Cardiac fibroblast (primary cell): ENCODE results near the gene SLC17A5.
"Not testable (repeated sequence)": the region's sequence is repeated elsewhere in the genome, so short reads cannot be mapped to it uniquely, and the experiment has no call there.

Source experiments
- DNase-seq, 2 donors: peaks; one replicate each; pipeline versions ENCODE4 v3.0.0 to v3.0.0-alpha.2; 2010; ENCODE audit warnings: low read depth in 2 of 2
- H3K4me3 ChIP-seq, 2 donors: replicated peaks in 1 of 2; 1 replicate in 1 of 2; 2 replicates in 1 of 2; pipeline ENCODE4 v1.5.1; 2011; ENCODE audit warnings: low read depth in 2 of 2, low read length in 2 of 2, mild to moderate bottlenecking in 2 of 2, moderate library complexity in 1 of 2
- TF ChIP-seq, protein P1 (sequence below): IDR thresholded peaks from one replicate; pipeline ENCODE4 v1.5.1; 2011; ENCODE audit warnings: low read depth, mild to moderate bottlenecking, low read length, inconsistent platforms

The SLC17A5 gene

DNA sequence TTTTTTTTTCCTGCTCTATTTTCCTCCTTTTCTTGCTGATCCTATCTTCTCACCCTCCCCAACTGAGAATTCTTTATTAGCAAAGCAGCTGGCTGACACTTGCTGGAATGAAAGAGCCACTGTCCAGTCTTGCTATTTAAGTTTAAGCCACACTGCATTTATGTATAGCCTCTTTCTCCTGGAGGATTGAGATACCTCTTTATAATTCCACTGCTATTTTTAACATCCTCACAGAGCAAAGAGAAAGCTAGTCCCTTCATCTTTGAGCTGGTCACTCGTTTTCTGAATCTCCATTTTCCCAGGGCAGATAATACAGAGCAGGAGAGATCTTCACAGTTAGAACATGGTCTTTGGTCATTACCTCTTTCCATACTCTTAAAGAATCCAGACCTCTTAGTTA lies 97.0 kb downstream of the SLC17A5 start:
- TF ChIP-seq, protein P1, sequence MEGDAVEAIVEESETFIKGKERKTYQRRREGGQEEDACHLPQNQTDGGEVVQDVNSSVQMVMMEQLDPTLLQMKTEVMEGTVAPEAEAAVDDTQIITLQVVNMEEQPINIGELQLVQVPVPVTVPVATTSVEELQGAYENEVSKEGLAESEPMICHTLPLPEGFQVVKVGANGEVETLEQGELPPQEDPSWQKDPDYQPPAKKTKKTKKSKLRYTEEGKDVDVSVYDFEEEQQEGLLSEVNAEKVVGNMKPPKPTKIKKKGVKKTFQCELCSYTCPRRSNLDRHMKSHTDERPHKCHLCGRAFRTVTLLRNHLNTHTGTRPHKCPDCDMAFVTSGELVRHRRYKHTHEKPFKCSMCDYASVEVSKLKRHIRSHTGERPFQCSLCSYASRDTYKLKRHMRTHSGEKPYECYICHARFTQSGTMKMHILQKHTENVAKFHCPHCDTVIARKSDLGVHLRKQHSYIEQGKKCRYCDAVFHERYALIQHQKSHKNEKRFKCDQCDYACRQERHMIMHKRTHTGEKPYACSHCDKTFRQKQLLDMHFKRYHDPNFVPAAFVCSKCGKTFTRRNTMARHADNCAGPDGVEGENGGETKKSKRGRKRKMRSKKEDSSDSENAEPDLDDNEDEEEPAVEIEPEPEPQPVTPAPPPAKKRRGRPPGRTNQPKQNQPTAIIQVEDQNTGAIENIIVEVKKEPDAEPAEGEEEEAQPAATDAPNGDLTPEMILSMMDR: no peak
- no peak for DNase-seq
- H3K4me3 ChIP-seq: no peak overlapping the region

DNA sequence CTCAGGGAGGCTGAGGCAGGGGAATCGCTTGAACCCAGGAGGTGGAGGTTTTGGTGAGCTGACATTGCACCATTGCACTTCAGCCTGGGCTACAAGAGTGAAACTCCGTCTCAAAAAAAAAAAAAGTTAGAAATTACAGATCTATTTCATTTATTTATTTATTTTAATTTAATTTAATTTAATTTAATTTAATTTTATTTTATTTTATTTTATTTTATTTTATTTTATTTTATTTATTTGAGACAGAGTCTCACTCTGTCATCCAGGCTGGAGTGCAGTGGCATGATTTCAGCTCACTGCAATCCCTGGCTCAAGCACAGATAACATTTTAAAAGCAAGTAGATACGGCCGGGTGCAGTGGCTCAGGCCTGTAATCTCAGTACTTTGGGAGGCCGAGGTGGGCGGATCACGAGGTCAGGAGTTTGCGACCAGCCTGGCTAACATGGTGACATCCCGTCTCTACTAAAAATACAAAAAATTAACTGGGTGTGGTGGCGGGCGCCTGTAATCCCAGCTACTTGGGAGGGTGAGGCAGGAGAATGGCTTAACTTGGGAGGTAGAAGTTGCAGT lies 98.3 kb downstream of the SLC17A5 start:
- not testable (repeated sequence) for DNase-seq, H3K4me3 ChIP-seq

DNA sequence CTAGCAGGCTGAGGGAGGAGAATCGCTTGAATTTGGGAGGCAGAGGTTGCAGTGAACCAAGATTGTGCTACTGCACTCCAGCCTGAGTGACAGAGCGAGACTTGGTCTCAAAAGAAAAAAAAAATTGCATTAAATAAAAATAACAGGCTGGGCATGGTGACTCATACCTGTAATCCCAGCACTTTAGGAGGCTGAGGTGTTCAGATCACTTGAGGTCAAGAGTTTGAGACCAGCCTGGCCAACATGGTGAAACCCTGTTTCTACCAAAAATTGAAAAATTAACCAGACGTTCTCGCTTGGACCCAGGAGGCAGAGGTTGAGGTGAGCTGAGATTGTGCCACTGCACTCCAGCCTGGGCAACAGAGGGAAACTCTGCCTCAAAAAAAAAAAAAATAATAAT lies 102.7 kb downstream of the SLC17A5 start:
- not testable (repeated sequence) for DNase-seq, H3K4me3 ChIP-seq

DNA sequence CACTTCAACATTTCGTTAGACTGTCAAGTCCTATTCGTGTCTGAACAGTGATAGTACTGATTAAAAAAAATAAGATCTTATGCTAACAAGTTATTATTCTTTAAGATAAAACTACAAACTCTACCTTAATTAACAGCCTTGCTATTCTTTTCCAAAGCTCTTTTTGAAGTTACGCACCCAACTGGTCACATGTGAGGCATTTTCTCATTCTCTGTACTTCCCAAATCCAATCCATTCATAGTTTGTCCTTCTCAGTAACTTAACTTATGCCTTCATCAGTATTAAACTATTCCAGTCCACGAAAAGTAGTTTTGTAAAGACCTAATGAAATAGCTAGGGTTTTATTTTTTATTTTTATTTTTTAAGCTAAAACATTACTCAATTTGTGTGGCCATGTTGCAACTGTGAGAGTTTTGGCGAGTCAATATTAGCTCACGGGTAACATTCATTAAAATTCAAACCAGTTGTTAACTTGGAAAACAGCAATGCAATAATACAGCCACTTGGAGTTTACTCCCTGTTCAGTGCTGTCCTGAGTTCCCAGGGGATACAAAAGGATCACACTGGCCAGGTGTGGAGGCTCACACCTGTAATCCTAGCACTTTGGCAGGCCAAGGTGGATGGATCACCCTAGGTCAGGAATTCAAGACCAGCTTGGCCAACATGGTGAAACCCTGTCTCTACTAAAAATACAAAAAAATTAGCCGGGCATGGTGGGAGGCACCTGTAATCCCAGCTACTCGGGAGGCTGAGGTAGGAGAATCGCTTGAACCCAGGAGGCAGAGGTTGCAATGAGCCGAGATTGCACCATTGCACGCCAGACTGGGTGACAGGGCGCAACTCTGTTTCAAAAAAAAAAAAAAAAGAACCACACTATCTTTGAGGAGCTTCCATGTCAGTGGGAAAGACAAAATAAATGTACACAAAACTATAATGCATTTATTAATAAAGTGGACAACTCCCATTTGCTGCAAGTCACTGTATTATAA lies 105.0 kb downstream of the SLC17A5 start:
- TF ChIP-seq, protein P1: no peak
- H3K4me3 ChIP-seq: no peak overlapping the region
- no peak for DNase-seq

DNA sequence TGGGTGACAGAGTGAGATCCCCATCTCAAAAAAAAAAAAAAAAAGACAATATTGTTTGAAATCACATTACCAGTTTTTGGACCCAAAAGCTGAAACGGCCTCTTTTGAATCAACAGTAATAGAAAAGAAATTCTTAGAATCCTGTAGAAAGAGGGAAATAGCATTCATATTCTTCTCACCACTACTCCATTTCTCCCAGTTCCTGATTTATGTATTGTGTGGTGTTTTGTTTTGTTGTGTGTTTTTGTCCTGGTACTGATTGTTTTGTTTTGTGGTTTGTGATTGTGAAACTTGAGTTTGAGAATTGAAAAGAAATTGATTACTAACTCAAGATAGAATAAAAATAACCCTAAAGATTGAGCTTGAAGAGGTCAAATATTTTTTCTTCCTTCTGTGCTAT lies 106.8 kb downstream of the SLC17A5 start:
- TF ChIP-seq, protein P1: no peak
- DNase-seq: no peak
- H3K4me3 ChIP-seq: no peak overlapping the region
